ENCODE data around the gene NUDT6. TPM values are rescaled to one million over a fixed set of nuclear protein-coding genes. Genes with fewer than 3 reads are reported as not detected.
"Not testable (repeated sequence)": the region's sequence is repeated elsewhere in the genome, so short reads cannot be mapped to it uniquely, and the experiment has no call there.

Gene NUDT6, protein sequence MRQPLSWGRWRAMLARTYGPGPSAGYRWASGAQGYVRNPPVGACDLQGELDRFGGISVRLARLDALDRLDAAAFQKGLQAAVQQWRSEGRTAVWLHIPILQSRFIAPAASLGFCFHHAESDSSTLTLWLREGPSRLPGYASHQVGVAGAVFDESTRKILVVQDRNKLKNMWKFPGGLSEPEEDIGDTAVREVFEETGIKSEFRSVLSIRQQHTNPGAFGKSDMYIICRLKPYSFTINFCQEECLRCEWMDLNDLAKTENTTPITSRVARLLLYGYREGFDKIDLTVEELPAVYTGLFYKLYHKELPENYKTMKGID
- 14.3 and 15.0 TPM in 2 replicates for total RNA-seq (2014; rRNA removed; shearing (Covaris generic))

DNA sequence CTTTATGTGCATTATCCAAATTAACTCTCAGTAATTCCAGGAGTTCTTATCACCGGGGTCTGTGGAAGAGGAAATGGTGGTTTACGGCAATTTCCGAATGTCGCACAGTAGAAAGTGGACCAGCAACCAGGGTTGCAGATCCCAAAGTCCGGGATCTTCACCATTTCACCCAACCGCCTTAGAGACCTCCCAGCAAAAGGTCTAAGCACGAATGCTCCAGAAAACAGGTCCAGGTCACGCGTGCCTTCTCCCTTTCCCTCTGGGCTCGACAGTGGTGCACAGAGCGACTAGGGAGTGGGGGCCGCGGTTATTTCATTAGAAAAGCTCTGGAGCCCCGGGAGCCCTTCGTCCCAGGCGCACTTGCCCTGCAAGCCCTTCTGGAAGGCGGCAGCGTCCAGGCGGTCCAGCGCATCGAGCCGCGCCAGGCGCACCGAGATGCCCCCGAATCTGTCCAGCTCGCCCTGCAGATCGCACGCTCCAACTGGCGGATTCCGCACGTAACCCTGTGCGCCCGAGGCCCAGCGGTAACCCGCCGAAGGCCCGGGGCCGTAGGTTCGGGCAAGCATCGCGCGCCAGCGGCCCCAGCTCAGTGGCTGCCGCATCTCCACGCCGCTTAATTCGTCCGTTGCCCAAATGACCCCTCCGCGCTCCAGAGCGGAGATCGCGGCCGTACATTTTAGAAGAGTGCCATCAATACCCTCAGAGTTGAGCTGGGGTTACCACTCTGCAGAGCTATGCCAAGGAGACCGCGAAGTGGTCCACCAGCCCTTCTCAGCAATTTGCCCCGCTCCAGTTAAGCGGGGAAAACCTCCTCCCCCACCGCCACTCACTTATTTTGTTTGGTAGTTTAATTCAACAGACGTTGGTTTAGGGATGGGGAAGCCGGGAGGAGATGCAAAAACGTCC, at the start of gene NUDT6:
NUDT6 (minus strand) TSS at position 627 of the 906 bp plus-strand sequence; CDS start at position 602, 25 bp downstream.
- in situ Hi-C loops (cut with HindIII; ENCODE audit: low sequenced_read_pairs), result no loop called here
- peak; percentile 88 for DNase-seq (ENCODE audit: low spot score)

DNA sequence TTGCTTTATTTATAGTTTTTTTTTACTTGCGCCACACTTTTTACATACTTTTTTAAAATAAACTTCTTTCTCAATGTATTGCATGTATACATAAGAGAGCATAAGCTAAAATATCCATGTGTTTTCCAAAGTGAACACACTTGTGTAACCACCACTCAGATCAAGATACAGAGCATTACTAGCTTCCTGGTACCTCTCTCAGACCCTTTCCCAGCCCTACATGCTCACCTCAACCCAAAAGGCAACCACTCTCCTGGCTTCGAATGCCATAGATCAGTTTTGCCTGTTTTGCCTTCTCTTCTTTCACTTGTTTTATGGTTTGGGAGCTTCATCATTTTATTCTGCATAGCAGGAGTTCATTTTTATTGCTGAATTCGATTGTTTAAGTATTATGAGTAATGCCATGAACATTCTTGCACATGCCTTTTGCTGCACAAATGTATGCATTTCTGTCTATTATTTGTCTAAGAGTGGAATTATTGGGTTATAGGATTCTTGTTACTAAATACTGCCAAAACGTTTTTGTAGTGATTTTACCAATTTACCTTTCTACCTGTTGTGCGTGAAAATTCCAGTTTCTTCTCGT, 45.9 kb upstream of the NUDT6 start:
- DNase-seq (ENCODE audit: low spot score), result no peak
- in situ Hi-C loops (cut with HindIII; ENCODE audit: low sequenced_read_pairs), result no loop called here

DNA sequence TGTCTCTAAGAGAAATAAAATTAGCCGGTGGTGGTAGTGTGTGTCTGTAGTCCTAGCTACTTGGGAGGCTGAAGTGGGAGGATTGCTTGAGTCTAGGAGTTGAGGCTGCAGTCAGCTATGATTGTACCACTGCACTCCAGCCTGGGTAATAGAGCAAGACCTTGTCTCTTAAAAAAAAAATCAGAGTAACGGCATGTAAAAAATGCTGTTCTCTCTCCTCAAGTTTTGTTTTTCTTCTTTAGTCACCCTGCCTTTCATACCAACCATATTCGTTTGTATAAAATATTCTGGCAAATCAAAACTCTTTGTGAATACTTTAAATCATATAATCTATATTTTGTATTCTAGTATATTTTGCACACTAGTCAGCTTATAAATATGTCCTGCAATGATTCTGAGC, 44.8 kb upstream of the NUDT6 start:
- in situ Hi-C loops (cut with HindIII; ENCODE audit: low sequenced_read_pairs), result no loop called here

DNA sequence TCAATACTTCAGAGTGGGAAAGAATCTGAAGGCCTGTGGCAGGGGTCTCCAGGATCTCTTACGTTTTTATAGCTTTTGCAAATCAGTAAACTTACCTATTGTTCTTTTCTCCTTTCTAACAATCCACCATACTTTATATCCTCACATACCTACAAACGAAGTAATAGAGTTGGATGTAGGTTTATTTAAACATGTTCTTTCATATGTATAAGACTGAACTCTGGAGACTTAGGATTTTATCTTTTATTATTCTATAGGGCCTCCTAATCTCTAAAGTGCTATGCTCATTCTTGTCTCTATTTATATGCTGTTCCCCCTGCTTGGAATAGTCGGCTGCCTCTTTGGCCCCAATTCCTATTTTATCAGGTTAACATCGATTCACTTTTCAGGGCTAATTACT, 43.8 kb upstream of the NUDT6 start:
- in situ Hi-C loops (cut with HindIII; ENCODE audit: low sequenced_read_pairs), result no loop called here
- no peak for DNase-seq (ENCODE audit: low spot score)

More for the DNA sequence above, 44.8 kb upstream of the NUDT6 start:
- DNase-seq (ENCODE audit: low spot score), result no peak

DNA sequence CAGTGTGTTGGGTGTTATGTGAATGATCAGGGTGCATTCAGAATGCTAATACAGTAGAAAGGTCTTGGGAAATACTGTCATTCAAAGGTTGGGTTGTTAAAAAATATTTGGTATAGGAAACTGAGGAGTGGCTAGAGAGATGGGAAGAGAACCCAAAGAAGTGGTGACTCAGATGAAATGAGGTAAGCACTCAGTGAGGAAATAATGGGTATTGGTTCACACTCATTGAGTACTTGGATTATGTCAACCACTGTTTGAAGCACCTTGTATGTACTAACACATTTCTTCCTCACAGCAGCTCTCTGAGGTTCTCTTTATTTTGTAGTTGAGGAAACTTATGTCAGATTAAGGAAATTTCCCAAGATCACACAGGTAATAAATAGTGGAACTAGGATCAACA, 40.8 kb upstream of the NUDT6 start:
- DNase-seq (ENCODE audit: low spot score), result no peak
- in situ Hi-C loops (cut with HindIII; ENCODE audit: low sequenced_read_pairs), result no loop called here

DNA sequence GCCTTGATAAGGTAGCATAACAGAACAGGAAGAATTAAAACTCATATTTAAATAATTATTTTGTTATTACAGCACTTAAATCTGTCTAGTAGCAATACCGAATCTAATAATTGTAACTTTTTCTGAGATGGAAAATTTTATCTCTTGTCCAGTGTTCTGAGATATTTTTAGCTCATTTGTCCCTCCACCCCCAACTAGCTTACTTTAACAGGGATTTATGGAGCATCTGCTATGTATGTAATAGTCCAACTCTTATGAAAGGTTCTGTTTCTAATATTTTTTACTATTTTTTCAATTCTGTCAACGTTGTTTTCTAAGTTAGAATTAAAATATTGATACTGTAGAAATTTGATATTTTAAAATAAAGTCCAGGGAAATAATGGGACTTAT, 38.2 kb upstream of the NUDT6 start:
- DNase-seq (ENCODE audit: low spot score), result no peak
- in situ Hi-C loops (cut with HindIII; ENCODE audit: low sequenced_read_pairs), result no loop called here

DNA sequence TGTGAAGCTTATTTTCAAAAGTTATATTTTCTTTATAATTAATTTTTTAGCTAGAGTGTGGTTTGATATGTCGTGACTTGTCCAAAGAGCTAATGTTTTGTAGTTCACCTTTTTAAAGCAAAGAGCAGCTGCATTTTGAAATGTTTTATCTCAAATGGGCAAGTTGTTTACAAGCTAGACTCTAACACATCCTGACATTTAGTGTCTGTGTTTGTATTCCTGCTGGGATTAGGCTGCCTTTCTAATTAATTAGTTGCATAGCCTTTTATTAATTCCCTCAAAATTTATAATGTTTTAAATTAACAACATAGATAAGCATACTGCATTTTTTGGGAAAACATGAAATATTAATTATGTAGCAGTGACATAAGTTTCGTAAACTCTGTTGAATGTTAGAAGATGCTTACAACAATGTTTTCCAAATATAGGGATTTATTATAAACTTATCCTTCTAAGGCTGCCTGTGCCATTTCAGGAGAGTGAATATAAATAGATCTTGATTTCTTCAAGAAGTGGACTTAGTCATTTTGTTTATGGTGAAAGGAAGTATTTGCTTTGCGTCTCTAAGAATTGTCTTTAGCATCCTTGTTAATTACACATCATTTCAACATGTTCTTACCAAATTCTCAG, 37.7 kb upstream of the NUDT6 start:
- in situ Hi-C loops (cut with HindIII; ENCODE audit: low sequenced_read_pairs), result no loop called here
- no peak for DNase-seq (ENCODE audit: low spot score)

DNA sequence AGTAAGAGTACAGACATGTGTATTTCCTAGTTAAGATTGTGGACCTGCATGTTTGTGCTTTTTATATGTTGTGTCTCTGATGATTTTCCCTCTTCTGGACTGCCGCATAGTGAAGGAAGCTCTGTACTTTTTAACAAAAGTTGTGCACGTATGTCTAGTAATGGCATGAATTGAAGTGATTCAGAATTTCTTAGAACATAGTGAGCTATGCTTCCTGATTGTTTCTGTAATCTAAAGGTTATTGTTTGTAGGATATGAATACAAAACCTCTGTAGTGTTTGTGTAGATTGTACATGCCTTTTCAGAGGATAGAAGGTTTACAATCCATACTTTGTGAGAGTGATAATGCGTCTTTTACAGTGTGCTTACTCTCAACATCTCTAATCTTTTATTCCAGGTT, 37.0 kb upstream of the NUDT6 start:
- DNase-seq (ENCODE audit: low spot score), result no peak
- in situ Hi-C loops (cut with HindIII; ENCODE audit: low sequenced_read_pairs), result no loop called here

DNA sequence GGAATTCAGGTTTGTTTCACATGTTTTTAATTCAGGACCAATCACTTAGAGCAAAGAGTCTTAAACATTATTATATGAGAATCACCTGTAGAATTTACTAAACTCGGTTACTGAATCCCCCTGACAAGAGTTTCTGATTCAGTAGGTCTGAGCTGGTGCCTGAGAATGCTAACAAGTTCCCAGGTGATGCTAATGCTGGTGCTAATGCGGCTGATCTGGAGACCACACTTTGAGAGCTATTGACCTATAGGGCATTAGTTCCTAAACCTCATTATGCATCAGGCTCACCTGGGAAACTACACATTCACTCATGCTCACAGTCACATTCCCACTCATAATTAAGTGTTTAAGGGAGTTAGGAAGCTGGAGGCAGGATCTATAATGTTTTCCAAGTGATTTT, 36.1 kb upstream of the NUDT6 start:
- no peak for DNase-seq (ENCODE audit: low spot score)
- in situ Hi-C loops (cut with HindIII; ENCODE audit: low sequenced_read_pairs), result no loop called here

DNA sequence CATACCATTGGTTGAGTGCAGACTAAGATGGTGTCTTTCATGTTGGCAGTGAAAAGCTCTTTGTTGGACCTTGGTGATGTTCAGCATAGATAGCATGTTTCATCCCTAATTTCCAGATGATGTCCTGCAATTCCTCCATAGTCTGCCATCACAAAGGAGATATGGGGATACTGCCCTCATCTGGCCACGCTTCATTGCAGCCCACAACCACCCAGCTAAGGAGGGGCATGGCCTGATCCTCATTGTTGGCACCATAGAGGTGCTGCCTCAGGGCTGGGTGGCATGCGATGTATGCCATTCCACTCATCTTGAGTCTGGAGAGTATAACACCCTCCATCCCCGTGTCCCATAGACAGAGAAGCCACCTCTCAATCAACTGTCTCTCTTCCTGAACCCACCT, 31.5 kb upstream of the NUDT6 start:
- in situ Hi-C loops (cut with HindIII; ENCODE audit: low sequenced_read_pairs), result no loop called here
- DNase-seq (ENCODE audit: low spot score), result no peak

DNA sequence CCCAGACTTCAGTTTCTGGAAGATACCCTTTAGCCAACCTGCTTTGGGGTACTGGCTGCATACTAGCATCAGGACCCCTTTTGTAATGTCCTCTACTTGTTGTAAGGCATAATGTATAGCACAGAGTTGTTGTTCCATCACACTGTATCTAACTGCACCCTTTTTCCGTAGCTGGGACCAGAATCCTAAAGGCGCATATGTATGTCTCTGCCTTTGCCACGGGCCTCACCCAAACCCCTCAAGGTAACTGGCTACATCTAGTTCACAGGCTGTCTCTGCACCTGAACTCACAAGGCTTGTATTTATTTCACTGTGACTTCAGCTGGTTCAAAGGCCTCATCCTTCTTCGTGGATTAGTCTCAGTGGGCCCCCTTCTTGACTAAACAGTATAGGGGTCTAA, 29.6 kb upstream of the NUDT6 start:
- in situ Hi-C loops (cut with HindIII; ENCODE audit: low sequenced_read_pairs), result no loop called here
- no peak for DNase-seq (ENCODE audit: low spot score)

DNA sequence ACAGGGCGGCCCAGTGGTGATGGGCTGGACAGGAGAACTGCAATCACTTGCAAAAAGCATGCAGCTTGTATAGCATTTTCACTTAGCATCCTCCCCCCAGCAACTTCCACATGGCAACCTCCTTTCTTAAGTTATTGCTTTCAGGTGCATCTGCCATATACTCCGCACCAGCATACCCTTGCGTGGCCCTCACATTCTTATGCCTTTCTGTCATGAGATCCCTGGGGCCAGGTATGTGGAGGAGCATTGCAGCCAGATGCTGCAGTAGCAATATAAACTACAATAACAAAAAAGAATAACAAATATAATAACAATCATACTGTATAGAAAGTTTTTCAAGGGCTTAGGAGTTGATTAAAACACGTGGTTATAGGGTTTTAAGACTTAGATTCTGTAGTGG, 26.3 kb upstream of the NUDT6 start:
- in situ Hi-C loops (cut with HindIII; ENCODE audit: low sequenced_read_pairs), result no loop called here
- no peak for DNase-seq (ENCODE audit: low spot score)

DNA sequence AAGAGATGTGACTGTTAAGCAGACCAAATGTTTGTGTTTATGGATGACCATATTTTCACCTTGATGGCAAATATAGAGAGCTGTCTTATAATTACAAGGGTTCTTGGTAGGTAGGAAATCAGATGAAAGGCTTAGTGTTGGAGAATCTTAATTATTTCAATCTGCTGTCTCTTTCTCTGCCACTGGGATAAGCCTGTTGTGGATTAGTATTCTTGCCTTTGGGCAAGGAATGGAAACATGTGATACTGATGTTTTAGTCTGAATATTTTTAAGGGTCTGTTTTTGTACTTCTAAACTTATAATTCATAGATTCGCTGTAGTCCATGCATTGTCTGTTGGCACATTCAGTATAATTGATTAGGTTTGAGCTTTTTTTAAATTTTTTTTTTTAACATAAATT, 23.7 kb upstream of the NUDT6 start:
- DNase-seq (ENCODE audit: low spot score), result no peak
- in situ Hi-C loops (cut with HindIII; ENCODE audit: low sequenced_read_pairs), result no loop called here

DNA sequence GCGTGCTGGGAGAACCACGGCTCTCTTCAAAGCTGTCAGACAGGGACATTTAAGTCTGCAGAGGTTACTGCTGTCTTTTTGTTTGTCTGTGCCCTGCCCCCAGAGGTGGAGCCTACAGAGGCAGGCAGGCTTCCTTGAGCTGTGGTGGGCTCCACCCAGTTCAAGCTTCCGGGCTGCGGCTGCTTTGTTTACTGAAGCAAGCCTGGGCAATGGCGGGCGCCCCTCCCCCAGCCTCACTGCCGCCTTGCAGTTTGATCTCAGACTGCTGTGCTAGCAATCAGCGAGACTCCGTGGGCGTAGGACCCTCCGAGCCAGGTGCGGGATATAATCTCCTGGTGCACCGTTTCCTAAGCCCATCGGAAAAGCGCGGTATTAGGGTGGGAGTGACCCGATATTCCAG, 22.7 kb upstream of the NUDT6 start:
- in situ Hi-C loops (cut with HindIII; ENCODE audit: low sequenced_read_pairs); DNase-seq (ENCODE audit: low spot score): not testable (repeated sequence)

DNA sequence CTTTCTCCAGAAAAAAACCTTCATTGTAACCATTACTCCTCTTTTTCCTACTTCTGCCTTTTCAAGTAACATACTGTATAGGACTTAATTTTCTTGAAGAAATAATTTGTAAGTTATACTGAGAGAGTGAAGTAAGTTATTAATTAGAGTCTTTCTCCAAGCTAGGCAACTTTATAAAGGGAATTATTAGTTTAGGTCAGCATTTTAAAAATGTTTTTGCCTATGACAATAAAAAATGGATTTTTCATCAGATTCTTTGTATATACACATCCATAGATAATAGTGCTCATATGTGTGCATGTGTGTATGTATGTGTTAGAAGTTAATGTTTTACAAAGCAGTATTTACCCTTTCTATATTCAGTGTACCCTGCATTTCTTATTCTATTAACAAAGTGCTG, 10.4 kb upstream of the NUDT6 start:
- in situ Hi-C loops (cut with HindIII; ENCODE audit: low sequenced_read_pairs), result no loop called here

DNA sequence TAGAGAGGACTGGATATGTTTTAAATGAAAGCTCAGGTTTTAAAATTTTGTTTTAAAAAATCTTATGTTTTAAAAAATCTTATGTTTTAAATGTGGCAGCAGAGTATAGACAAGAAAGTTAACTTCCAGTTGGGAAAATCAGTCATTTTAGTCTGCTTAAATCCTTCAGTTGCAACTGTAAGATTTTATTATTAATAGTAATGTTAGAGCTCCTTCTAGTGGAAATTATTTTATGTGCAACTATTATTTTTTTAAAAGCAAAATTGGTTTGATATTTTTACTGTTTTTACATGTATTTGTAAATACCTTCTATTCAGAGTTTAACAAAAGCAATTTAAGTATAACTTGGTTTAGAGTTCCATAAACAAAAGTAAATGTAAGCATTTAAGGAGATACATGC, 8.5 kb upstream of the NUDT6 start:
- in situ Hi-C loops (cut with HindIII; ENCODE audit: low sequenced_read_pairs), result no loop called here
- DNase-seq (ENCODE audit: low spot score), result peak; percentile 9

More for the DNA sequence above, 10.4 kb upstream of the NUDT6 start:
- no peak for DNase-seq (ENCODE audit: low spot score)

DNA sequence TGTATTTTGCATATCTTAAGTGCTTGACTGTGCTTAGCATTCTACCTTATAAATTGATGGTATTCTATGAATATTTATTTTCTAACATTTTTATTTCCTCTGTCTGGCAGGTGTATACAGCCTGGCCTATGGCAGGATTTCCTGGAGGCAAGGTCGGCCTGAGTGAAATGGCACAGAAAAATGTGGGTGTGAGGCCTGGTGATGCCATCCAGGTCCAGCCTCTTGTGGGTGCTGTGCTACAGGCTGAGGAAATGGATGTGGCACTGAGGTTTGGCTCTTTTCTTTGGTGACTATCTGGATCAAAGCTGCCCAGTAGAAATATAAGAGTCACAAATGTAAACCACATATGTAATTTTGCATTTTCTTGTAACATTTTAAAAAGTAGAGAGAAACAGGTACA, 6.5 kb upstream of the NUDT6 start:
- in situ Hi-C loops (cut with HindIII; ENCODE audit: low sequenced_read_pairs), result no loop called here

DNA sequence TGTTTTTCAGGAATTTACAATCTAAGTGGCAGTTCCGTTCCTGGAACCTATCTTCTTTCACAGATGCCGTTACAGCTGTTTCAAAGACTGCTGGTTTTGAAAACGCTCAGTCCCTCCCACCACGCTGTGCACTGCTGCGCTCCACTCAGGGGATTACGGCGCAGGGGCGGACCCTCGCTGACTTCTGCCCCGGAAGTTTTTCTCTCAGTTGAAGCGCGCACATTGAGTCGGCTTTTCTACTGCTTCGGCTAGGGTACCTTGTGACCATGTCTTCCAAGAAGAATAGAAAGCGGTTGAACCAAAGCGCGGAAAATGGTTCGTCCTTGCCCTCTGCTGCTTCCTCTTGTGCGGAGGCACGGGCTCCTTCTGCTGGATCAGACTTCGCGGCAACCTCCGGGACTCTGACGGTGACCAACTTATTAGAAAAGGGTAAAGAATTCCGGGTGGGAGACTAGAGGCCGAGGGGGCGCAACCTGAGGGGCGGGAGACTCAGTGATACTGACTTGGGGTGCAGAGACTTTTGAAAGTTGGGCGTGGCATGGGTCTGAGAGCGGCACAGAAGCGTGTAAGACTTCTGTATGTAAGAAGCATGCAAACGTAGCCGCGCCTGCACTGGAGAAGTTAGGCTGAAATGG, 597 bp upstream of the NUDT6 start:
- in situ Hi-C loops (cut with HindIII; ENCODE audit: low sequenced_read_pairs), result no loop called here
- peak; percentile 92 for DNase-seq (ENCODE audit: low spot score)

More for the DNA sequence above, 6.5 kb upstream of the NUDT6 start:
- DNase-seq (ENCODE audit: low spot score), result no peak

DNA sequence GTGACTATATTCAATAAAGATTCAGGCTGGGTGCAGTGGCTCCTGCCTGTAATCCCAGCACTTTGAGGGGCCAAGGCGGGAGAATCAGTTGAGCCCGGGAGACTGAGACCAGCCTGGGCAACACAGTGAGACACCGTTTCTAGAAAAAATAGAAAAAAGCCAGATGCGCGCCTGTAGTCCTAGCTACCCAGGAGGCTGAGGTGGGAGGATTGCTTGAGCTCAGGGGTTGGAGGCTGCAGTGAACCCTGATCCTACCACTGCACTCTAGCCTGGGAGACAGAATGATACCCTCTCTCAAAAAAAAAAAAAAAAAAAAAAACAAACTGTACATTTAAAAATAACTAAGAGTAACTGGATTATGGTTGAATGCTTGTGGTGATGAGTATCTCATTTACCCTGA, 1.1 kb downstream of the NUDT6 start:
- DNase-seq (ENCODE audit: low spot score), result no peak
- in situ Hi-C loops (cut with HindIII; ENCODE audit: low sequenced_read_pairs), result no loop called here

Data from G401 (cell line).